HG02571 (cell line): ENCODE data around the gene PKNOX2.

ENCODE experiments used
- ATAC-seq: cut with Tn5 transposase; IDR thresholded peaks from one replicate; pipeline ENCODE4 v1.9.1; 2021; ENCODE audit warnings: mild to moderate bottlenecking, moderate library complexity; ENCODE audit not compliant: unreplicated experiment

The PKNOX2 gene

DNA sequence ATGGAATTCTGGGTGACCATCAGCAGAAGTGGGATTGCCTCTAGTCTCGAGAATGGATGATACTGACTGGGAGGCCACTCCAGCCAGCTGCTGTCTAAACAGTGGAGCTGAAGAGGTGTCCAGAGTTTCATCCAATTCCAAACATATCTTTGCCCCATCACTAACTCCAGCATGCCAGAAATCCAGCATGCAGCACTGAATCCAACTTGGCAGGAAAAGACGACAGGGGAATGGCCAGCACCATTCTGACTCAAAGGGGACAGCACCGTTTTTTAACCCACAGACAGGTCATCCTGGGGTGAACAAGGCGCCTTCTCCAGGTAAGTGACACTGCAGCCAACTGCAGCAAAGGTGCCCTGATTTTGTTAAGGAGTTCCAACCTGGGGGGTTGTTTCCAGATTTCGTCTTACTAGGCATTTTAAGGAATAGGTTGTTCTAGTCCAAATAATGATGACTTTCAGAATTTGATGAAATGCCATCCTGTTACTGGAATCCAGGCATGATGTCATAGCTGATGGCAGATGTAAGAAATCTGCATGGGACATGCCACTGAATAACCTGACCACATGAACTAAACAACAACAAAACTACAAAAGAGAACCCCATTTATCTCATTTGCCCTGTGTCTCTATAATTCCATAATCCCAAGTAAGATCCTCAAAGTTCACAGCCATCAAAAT is 299.2 kb downstream of the PKNOX2 start:
- no peak for ATAC-seq

DNA sequence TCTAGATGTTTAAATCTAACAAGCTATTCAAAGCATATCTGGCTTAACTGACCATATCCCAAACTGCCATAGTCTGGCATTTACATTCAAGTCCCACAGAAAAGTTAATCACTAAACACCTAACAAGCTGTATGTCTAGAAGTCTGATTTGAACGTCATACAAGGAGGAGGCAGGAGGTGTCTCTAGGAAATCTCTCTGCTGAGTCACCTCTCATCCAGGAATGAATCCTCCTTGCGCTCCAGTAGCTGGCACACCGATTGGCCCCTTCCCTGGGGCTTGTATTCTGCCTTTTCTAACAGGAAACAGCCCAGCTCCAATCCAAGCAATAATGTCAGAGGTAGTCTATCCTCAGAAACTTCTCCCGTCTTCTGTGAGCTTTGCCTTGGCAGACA is 299.7 kb downstream of the PKNOX2 start:
- no peak for ATAC-seq

DNA sequence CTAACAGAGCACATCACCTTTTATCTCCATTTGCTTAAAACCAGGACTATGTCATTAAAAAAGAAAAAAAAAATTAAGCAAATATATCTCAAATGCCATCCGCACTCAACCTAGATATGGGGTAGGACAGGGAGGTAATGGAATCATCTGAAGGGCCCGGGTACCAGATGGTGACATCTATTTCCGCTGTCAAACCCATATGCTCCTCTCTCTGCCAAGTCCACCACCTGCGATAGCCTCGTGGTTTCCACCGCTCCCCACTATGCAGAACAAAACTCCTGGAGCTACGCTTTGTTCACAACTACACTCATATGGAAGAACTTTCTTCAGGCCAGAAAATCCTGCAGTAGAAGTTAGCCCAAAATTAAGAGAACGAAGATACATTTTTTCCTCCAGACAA is 300.1 kb downstream of the PKNOX2 start:
- no peak for ATAC-seq

DNA sequence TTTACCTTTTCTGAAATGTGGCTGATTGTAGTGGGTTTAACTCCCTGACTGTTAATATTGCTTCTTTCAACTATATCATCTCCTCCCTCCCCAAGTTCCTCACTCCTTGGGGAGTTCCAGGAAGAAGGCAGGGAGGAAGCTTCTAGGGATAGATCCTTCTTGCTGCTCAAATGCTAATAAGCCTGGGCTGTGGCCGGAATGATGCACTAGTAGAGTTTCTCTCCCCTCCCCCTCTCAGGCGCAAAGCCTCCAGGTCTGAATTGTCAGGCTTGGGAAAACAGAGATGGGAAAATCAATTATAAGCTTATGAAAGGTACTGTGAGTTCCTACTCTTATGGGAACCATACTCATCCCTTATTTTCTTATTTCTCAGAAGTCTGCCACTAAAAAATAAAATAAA is 300.7 kb downstream of the PKNOX2 start:
- no peak for ATAC-seq

DNA sequence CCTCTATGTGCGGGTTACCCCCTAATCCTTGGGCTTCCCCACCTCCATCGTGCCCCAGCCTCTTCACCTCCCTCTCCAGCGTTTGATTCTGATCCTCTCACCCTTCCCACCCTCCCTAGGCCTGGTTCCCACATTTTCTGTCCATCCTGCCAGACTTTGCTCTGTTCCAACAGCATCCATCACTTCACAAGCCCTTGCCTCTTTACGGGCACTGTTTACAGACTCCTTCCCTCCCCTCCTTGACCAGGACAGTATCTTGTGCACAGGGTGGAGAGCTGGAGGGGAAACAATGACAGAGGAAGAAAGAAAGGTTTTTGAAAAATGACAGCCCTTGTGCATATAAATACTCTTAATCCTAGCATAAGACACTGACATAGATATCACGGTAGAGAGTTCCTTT is 301.1 kb downstream of the PKNOX2 start:
- ATAC-seq = no peak

DNA sequence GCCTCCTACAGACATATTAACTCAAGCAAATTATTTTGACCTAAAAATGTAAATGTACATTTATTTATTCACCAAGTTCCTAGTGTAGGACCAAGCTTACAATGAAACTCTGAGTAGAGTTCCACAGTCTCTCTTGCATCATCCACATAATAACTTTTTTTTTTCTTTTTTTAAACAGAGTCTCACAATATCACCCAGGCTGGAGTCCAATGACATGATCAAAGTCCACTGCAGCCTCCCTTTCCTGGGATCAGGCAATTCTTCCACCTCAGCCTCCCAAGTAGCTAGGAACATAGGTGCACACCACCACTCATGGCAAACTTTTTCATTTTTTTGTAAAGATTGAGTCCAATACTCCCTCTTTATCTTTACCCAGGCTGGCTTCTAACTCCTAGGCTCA is 303.5 kb downstream of the PKNOX2 start:
- no peak for ATAC-seq

DNA sequence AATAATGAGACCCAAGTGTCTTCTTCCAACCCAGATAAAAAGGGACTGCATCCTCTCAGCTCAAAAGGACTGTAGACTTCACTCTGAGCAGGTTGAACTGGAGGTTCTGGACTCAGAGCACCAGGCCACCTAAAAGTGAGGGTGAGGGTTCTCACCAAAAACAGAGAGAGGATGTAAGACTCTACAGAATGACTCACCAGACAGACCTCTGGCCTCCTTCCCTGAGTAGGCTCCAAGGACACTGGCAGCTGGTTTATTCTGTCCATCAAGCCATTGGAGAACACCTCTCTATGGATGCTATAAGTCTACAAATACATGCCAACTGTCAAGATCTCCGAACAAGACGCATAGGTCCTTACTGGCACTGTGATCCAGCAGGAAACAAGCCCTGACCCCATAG is 304.3 kb downstream of the PKNOX2 start:
- ATAC-seq = no peak

DNA sequence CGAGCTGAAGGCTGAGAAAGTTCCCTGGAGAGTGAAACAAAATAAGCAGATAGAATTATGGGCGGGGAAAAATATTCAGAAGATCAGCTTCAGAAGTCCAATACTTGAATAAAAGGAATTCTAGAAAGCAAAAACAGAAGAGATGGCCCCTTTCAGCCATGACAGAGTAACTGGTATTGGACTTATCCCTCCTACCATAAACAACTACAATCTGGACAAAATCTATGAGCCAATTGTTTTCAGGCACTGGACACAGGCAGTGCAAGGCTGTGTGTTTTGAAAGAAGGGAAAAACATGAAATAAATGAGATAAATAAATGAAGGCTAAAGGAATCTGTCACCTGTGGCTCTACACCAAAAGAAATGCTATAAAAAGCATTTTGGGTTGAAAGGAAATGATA is 305.8 kb downstream of the PKNOX2 start:
- no peak for ATAC-seq

DNA sequence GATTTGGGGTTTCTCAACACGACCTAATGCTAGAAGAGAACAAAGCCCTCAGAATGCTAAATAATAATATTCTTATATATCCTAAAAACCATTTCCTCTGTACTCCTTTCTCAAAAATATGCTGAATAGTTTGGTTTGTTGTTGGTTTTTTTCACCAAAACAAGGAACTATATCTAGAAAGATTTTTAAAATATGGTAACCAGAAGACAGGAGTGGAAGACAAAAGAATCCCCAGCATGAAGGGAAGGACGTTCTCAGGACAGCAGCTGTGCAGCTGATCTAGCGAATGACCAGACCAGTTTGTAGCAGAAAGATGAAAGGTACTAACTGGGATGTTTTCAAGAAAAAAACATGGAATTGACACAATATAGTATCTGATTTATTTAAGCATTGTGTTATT is 312.2 kb downstream of the PKNOX2 start:
- ATAC-seq = no peak

DNA sequence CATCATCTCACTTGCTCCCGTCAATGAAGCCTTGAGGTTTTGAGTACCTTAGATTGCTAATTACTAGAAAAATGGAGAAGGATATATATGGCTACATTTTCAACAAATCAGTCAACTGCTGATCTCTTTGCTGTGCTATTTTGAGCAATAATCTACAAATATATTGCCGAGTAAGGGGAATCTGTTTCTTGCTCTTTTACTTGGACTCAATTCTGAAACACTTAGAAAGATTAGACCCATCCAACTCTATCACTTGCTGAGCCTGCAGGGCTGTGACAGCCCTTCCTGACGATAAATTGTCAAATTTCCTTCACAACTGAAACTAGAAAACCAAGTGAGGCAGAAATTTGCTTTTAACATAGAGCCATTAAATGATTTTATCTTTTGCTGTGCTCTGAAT is 314.6 kb downstream of the PKNOX2 start:
- ATAC-seq = no peak

DNA sequence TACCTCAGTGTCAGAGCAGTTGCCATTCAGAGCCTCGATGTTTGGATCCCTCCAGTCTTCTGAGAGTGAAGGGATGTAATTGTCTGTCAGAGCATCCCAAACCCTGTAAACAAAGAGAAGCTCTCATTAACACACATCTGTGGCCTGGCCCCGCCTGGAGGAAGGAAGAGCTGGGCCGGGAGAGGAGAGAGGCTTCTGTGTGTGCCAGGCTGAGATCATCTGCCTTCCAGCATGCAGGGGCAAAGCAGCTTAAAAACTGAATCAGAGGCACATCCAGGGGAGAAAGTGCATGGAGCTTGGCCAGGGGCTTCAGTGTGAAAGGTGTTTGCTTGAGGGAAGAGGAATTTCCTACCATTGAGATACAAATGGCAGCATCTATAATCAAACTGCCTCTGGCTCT is 317.0 kb downstream of the PKNOX2 start:
- ATAC-seq = no peak
